HG03095 (cell line): ENCODE measurements around the gene CNIH1.
"Not testable (repeated sequence)": the region's sequence is repeated elsewhere in the genome, so short reads cannot be mapped to it uniquely, and the experiment has no call there.

ENCODE experiments used
- ATAC-seq: cut with Tn5 transposase; IDR thresholded peaks from one replicate; pipeline ENCODE4 v1.9.1; 2021; ENCODE audit warnings: moderate library complexity; ENCODE audit not compliant: unreplicated experiment

Gene CNIH1

DNA sequence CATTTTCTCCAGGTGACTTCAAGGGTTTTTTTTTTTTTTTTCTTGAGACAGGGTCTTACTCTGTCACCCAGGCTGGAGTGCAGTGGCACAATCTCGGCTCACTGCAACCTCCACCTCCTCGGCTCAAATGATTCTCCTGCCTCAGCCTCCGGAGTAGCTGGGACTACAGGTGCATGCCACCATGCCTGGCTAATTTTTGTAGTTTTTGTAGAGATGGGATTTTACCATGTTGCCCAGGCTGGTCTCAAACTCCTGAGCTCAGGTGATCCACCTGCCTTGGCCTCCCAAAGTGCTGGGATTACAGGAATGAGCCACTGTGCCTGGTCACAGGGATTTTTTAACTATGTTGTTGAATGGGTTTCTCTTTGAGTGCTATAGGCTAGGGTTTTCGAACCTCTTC, 3.2 kb downstream of the CNIH1 start:
- ATAC-seq = not testable (repeated sequence)

- peak; percentile 39 for ATAC-seq
These were observed 5.6 kb downstream of the CNIH1 start for GRCh38 chr14:54435500-54435981.

DNA sequence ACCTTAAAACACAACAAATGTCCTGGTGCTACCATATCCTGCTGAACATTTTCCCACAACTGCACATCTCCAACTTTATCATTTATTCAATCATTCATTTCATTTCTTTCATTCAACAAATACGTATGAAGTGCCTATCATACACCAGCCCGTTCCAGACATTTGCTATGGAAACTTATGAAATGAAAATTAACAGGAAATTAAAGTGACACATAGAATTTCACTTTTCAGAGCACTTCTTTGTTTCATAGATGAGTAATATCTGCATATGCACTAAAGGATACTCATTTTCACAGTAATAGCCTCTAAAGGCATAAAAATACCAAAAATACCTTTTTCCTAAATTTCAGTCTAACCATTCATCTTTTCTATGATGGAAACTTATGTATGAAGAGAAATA, 12.6 kb downstream of the CNIH1 start:
- ATAC-seq = no peak

DNA sequence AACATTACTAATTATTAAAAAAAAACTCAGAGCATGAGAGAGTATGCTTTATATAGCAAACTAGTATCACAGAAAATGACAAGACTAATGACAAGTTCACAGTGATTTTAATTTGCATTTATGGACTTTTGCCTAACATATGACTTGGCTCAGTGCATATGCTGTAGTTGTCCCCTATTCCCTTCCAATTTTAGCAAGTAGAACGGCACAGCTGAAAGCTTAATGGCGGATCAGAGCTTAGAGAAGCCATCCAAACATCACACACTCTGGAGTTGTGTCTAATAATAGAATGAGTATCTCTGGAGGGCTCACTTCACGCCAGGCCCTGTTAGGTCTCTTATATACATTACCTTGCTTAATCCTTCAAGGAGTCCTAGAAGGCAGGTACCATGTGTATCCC, 13.3 kb downstream of the CNIH1 start:
- no peak for ATAC-seq

DNA sequence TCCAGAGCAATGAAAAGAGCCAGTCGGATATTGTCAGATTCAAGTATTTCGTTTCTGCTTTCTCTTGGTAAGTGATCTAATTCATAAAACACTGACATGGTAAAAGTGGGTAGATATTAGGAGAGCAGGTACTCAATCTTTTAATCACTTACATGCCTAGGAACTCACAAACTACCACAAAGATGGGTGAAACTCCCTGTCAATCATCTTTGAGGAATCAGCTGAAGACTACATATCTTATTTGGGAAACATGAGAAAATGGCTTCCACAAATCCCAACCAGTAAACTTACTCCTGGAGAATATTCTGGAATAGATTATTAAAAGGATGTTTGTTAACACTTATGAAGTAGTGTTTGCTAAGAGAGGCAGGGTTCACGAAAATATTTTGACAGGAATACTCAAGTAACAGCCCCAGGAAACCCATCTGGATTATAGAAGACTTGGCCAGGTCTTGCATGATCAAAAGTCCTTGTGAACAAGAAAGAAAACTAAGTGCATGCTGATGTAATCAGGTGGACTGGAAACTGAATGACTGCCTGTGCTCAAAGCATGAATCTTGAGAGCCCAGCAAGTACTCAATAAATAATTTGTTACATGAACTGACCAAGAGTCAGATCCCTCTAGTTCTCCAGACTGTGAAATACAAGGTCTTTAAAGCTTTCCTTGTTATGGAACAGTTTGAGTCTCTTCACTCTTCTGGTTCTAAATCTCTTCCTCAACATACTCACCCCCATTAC, 15.5 kb downstream of the CNIH1 start:
- no peak for ATAC-seq

DNA sequence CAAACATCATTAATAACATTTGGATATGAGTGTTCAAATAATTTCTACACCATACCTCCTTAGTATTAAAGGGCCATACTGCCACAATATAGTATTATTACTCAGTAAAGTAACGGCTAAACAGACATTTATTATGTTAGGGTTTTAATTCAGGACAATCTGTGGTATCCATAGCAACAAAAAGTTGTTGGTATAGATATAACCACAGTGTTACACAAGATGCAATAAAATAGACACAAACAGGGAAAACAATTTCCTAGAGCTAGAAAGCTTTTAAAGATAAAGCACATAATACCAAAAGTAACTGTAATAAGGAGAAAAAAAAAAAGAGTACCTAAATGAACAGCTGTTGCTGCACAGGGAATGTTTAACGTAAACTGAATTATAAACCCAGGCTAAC, 16.1 kb downstream of the CNIH1 start:
- ATAC-seq = no peak

DNA sequence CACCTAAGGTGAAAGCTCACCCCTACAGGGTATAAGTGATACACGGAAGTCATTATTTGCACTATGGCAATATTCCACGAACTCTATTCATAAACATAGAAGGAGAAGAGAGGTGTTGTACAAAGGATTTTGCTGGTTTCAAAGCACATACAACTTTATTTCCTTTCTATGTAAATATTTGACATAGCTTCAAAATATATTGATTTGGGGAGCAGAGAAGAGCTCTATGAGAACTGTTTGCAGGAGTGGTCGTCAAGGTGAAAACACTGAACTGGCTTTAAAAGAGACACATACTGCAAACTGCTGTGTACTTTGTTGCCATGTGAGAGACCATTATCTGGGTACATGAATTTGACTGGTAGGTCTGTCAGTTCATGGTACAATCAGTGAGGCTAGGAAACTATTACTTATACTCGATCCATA, 16.7 kb downstream of the CNIH1 start:
- ATAC-seq = no peak

GRCh38 chr14:54423991-54424390, 17.2 kb downstream of the CNIH1 start:
- no peak for ATAC-seq

DNA sequence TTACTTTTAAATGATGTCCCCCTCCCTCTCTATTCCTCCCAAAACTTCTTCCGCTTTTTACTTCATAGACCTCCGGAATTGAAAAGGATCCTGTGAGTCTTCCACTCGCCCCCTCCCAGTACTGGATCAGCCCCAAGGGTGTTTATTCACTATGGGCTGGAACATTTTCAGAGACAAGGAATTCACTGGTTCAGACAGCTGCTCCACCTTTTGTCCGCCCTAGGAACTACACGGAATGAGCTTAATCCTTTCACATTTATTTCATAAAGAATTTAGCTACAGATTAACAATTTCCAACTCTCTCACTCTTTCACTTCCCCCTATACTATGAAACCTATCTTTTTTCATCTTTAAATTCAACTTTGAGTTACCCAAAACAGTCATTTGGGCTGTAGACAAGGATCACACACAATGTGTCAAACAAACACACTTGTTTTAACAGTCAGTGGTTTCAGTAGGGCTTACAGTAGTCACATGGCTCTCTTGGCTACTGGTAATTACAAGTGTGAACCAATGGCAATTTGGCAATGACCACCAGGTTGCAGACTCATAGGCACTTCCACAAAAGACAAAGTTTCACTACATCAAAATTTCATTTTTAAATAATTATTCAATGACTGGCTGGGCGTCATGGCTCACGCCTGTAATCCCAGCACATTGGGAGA, 20.6 kb downstream of the CNIH1 start:
- ATAC-seq = no peak

GRCh38 chr14:54411371-54411770, 29.8 kb downstream of the CNIH1 start:
- ATAC-seq = no peak

DNA sequence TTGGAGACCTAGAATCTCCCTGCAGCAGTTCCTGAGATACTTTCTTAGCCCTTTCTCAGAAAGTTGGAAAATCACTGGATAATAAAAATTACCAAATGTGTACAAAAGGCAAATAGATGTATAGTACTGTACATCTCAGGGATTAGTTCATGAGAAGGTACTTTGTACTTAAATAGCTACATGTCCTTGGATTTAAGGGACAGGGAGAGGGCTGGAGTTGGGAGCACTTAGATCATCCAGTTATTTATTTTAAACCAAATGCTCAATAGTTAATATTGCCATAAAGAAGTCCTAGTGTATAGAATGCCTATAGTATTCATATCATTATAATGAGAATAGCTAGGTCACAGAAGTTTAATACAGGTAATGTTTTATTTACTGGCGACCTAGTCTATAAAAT, 31.0 kb downstream of the CNIH1 start:
- no peak for ATAC-seq

GRCh38 chr14:54403401-54404005, 37.7 kb downstream of the CNIH1 start:
- not testable (repeated sequence) for ATAC-seq

DNA sequence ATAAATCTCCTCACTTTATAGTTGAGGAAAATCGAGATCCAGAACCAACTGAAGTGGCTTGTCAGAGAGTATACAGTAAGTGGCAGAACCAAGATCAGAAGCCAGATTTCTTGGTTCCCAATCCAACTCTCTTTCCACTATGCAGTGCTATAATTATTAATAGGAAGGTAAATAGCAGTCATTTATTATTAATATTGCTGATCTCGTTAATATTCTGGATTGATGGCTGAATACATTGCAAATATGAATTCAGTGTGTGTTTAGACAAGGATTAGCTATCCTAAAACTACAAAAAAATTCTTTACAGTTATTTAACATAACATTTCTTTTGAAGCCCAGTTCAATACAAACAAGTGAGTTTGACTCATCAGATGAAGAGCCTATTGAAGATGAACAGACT, 41.6 kb downstream of the CNIH1 start:
- no peak for ATAC-seq

GRCh38 chr14:54396493-54397335, 44.5 kb downstream of the CNIH1 start, which contains the start of gene CDKN3:
Gene CDKN3, plus strand, starts transcription at chr14:54397007. Its CDS starts 62 bp downstream, at chr14:54397069.
- peak; percentile 95 for ATAC-seq

DNA sequence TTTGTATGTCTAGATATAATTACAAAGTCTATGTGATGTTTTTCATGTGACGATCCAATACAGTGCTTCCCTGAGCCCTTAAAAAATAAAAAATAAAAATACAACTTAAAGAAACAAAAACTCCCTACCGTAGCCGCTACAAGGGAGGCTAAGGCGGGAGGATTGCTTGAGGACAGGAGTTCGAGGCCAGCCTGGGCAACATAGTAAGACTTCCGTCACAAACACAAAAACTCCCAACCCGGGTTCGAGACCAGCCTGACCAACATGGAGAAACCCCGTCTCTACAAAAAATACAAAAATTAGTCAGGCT, 45.0 kb downstream of the CNIH1 start:
- no peak for ATAC-seq

- ATAC-seq = no peak
These were observed 45.5 kb downstream of the CNIH1 start for GRCh38 chr14:54395716-54396115.

GRCh38 chr14:54395284-54395683, 45.9 kb downstream of the CNIH1 start:
- no peak for ATAC-seq

- no peak for ATAC-seq
These were observed 46.6 kb downstream of the CNIH1 start for GRCh38 chr14:54394596-54394995.

DNA sequence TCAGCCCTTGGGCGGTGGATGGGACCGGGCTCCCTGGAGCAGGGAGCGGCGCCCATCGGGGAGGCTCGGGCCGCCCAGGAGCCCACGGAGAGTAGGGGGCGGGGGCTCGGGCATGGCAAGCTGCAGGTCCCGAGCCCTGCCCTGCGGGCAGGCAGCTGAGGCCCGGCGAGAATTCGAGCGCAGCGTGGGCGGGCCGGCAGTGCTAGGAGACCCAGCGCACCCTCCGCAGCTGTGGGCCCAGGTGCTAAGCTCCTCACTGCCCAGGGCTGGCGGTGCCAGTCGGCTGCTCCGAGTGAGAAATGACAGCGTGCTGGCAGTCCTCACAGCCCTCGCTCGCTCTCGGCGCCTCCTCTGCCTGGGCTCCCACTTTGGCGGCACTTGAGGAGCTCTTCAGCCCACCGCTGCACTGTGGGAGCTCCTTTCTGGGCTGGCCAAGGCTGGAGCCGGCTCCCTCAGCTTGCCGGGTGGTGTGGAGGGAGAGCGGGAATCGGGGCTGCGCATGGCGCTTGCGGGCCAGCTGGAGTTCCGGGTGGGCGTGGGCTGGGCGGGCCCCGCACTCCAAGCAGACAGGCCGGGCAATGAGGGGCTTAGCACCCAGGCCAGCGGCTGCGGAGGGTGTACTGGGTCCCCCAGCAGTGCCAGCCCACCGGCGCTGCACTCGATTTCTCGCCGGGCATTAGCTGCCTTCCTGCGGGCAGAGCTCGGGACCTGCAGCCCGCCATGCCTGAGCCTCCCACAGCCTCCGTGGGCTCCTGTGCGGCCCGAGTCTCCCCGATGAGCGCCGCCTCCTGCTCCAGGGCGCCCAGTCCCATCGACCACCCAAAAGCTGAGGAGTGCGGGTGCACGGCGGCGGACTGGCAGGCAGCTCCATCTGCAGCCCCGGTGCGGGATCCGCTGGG, 47.9 kb downstream of the CNIH1 start:
- not testable (repeated sequence) for ATAC-seq
